ENCODE data around the gene HAVCR2. TPM values are rescaled to one million over a fixed set of nuclear protein-coding genes. Genes with fewer than 3 reads are reported as not detected.

Gene HAVCR2
- total and polyA plus RNA-seq, 2 of the 13 experiments (the other 11 are each of a cell fraction or from before 2014, with no cell fraction given): 0.07 to 0.16 TPM

DNA sequence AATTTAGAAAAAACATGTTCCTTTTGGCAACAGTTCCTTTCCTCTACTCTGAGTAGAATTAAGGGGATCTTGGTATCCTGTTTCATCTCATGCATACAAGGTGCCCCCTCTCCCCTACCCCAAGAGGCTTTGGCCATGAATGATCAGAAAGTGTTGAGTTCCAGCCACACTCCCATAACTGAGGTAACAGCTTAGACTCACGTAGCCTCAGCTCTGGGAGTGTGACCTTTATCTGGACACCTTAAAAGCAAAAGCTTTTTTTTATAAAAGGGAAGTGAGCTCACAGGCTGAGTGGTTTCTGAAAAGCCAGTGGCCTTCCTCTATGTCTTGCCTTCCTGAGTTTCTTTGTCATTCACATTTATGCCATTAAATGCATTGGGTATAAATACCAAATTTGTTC, 900 bp upstream of the HAVCR2 start:
- Histone ChIP-seq H3K4me1 (ENCODE audit: insufficient read depth, low read length) (peaks cover 17% of the 10 kb centered on the region; the same call in 1 of the 2 replicates), H2AFZ (ENCODE audit: low read length) (no peak overlapping the region), H3K4me2 (ENCODE audit: low read depth, low read length) (no peak overlapping the region), H3K27me3 (ENCODE audit: control insufficient read depth in 1 of 2, insufficient read depth in 2 of 2, low read length in 2 of 2) (peaks cover 1 to 6% of the 10 kb centered on the region in 2 experiments; a peak in 2 of 5 replicates), H3K36me3 (replicated peaks in 1 of 2; ENCODE audit: control insufficient read depth in 1 of 2, insufficient read depth in 2 of 2, low read length in 2 of 2) (no peaks in the 10 kb centered on the region), H3K9me3 (ENCODE audit: low read length) (no peaks in the 10 kb centered on the region), H4K20me1 (ENCODE audit: insufficient read depth, low read length) (no peaks in the 10 kb centered on the region), H3K27ac (ENCODE audit: extremely low read length, insufficient read depth, low read length) (no peak overlapping the region), H3K79me2 (ENCODE audit: insufficient read depth, low read length) (no peaks in the 10 kb centered on the region), H3K9ac (ENCODE audit: insufficient read depth, low read depth, low read length) (no peak overlapping the region), H3K4me3 (replicated peaks in 1 of 3; ENCODE audit: insufficient read depth in 1 of 3, low read depth in 2 of 3, low read length in 3 of 3) (no peak overlapping the region)
- ChIA-PET POLR2A (no interaction called here), CTCF (ENCODE audit: low intra/inter-chr PET ratio, low total read pairs) (no interaction called here)
- no TSS peak for BruUV-seq (replicated peaks)
- TF ChIP-seq, protein P1, sequence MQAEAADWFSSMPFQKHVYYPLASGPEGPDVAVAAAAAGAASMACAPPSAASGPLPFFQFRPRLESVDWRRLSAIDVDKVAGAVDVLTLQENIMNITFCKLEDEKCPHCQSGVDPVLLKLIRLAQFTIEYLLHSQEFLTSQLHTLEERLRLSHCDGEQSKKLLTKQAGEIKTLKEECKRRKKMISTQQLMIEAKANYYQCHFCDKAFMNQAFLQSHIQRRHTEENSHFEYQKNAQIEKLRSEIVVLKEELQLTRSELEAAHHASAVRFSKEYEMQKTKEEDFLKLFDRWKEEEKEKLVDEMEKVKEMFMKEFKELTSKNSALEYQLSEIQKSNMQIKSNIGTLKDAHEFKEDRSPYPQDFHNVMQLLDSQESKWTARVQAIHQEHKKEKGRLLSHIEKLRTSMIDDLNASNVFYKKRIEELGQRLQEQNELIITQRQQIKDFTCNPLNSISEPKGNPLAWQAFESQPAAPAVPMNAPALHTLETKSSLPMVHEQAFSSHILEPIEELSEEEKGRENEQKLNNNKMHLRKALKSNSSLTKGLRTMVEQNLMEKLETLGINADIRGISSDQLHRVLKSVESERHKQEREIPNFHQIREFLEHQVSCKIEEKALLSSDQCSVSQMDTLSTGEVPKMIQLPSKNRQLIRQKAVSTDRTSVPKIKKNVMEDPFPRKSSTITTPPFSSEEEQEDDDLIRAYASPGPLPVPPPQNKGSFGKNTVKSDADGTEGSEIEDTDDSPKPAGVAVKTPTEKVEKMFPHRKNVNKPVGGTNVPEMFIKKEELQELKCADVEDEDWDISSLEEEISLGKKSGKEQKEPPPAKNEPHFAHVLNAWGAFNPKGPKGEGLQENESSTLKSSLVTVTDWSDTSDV (CRISPR knock-in tag; IDR thresholded peaks at IDR 0.05): no peak
- no peak for TF ChIP-seq POLR2A (IDR thresholded peaks at IDR 0.05; ENCODE audit: insufficient read depth in 1 of 2, low read depth in 2 of 2, low read length in 2 of 2)
- TF ChIP-seq, protein P2, sequence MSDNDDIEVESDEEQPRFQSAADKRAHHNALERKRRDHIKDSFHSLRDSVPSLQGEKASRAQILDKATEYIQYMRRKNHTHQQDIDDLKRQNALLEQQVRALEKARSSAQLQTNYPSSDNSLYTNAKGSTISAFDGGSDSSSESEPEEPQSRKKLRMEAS (IDR thresholded peaks at IDR 0.05): no peak
- no peak for TF ChIP-seq ZNF354B (CRISPR knock-in tag; IDR thresholded peaks at IDR 0.05)
- no peak for TF ChIP-seq ZNF317 (CRISPR knock-in tag; IDR thresholded peaks at IDR 0.05)
- no peak for TF ChIP-seq HIVEP1 (CRISPR knock-in tag; IDR thresholded peaks at IDR 0.05)
- ATAC-seq (no peak), DNase-seq (ENCODE audit: low spot score) (no peak), FAIRE-seq (no peak)
- 75% methylated on average over 1 of the region's 1 CpG for WGBS (ENCODE audit: low lambda C conversion rate)
- intact Hi-C loops (cut with micrococcal nuclease; ENCODE audit: unreplicated experiment): no loop called here
- in situ Hi-C loops (cut with HindIII; ENCODE audit: extremely low pct_ligation_motif_present, low pct_unique_long_range_greater_than_20kb): no loop called here

DNA sequence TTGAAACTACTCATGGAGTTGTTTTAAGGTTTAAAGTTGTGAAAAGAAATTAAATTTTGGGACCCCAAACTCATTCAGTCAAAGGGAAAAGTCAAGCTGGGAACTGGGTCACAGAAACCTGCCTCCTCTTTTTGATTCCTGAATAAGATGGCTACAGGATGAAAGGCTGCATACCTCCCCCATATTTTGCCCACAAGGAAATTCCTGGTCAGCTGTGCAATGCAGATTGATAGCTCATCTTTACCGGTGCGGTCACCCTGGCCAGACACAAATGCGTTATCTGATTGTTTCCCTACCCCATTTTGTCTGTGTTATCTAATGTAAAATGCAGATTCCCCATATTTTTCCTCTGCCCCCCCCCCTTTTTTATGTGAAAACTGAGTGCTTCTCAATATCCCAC, 1.3 kb downstream of the HAVCR2 start:
- ChIA-PET CTCF (ENCODE audit: low intra/inter-chr PET ratio, low total read pairs) (no interaction called here), POLR2A (no interaction called here)
- no peak for DNase-seq (ENCODE audit: low spot score)
- Histone ChIP-seq H3K27ac (ENCODE audit: extremely low read length, insufficient read depth, low read length) (no peak overlapping the region), H3K79me2 (ENCODE audit: insufficient read depth, low read length) (no peaks in the 10 kb centered on the region), H3K9ac (ENCODE audit: insufficient read depth, low read depth, low read length) (no peak overlapping the region), H4K20me1 (ENCODE audit: insufficient read depth, low read length) (no peaks in the 10 kb centered on the region), H3K4me2 (ENCODE audit: low read depth, low read length) (no peak overlapping the region), H3K27me3 (ENCODE audit: control insufficient read depth in 1 of 2, insufficient read depth in 2 of 2, low read length in 2 of 2) (peaks cover 1 to 6% of the 10 kb centered on the region in 2 experiments; a peak in 2 of 5 replicates), H2AFZ (ENCODE audit: low read length) (no peak overlapping the region), H3K4me1 (ENCODE audit: insufficient read depth, low read length) (peaks cover 12% of the 10 kb centered on the region; the same call in 1 of the 2 replicates), H3K4me3 (replicated peaks in 1 of 3; ENCODE audit: insufficient read depth in 1 of 3, low read depth in 2 of 3, low read length in 3 of 3) (no peak overlapping the region), H3K9me3 (ENCODE audit: low read length) (no peaks in the 10 kb centered on the region), H3K36me3 (replicated peaks in 1 of 2; ENCODE audit: control insufficient read depth in 1 of 2, insufficient read depth in 2 of 2, low read length in 2 of 2) (no peaks in the 10 kb centered on the region)
- no TSS peak for BruUV-seq (replicated peaks)
- no peak for ATAC-seq
- in situ Hi-C loops (cut with HindIII; ENCODE audit: extremely low pct_ligation_motif_present, low pct_unique_long_range_greater_than_20kb) (no loop called here), intact Hi-C loops (cut with micrococcal nuclease; ENCODE audit: unreplicated experiment) (no loop called here)
- no peak for FAIRE-seq
- 56% methylated on average over 3 of the region's 3 CpGs for WGBS (ENCODE audit: low lambda C conversion rate)
- TF ChIP-seq ZSCAN22 (CRISPR knock-in tag; IDR thresholded peaks at IDR 0.05) (no peak), ZBTB42 (CRISPR knock-in tag; IDR thresholded peaks at IDR 0.05) (no peak), ZFP36L1 (CRISPR knock-in tag; IDR thresholded peaks at IDR 0.05) (no peak), ZFY (CRISPR knock-in tag; IDR thresholded peaks at IDR 0.05) (no peak), ZNF101 (CRISPR knock-in tag; IDR thresholded peaks at IDR 0.05; ENCODE audit: borderline replicate concordance, low read depth) (no peak)
- TF ChIP-seq, protein P3, sequence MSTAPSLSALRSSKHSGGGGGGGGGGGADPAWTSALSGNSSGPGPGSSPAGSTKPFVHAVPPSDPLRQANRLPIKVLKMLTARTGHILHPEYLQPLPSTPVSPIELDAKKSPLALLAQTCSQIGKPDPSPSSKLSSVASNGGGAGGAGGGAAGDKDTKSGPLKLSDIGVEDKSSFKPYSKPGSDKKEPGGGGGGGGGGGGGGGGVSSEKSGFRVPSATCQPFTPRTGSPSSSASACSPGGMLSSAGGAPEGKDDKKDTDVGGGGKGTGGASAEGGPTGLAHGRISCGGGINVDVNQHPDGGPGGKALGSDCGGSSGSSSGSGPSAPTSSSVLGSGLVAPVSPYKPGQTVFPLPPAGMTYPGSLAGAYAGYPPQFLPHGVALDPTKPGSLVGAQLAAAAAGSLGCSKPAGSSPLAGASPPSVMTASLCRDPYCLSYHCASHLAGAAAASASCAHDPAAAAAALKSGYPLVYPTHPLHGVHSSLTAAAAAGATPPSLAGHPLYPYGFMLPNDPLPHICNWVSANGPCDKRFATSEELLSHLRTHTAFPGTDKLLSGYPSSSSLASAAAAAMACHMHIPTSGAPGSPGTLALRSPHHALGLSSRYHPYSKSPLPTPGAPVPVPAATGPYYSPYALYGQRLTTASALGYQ (CRISPR knock-in tag; IDR thresholded peaks at IDR 0.05): no peak
- TF ChIP-seq, protein P4, sequence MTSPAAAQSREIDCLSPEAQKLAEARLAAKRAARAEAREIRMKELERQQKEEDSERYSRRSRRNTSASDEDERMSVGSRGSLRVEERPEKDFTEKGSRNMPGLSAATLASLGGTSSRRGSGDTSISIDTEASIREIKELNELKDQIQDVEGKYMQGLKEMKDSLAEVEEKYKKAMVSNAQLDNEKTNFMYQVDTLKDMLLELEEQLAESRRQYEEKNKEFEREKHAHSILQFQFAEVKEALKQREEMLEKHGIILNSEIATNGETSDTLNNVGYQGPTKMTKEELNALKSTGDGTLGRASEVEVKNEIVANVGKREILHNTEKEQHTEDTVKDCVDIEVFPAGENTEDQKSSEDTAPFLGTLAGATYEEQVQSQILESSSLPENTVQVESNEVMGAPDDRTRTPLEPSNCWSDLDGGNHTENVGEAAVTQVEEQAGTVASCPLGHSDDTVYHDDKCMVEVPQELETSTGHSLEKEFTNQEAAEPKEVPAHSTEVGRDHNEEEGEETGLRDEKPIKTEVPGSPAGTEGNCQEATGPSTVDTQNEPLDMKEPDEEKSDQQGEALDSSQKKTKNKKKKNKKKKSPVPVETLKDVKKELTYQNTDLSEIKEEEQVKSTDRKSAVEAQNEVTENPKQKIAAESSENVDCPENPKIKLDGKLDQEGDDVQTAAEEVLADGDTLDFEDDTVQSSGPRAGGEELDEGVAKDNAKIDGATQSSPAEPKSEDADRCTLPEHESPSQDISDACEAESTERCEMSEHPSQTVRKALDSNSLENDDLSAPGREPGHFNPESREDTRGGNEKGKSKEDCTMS (CRISPR knock-in tag; conservative IDR thresholded peaks at IDR 0.05): no peak

All from HepG2 (cell line).